Loucy (cell line): ENCODE results near the gene GNG13.

Experiments
- H2AFZ ChIP-seq: fragments of 200-600 bp; sonication (generic); 2 replicates; pipeline ENCODE4 v1.6.0; 2016; ENCODE audit warnings: antibody characterized with exemption, mild to moderate bottlenecking, low read length, moderate library complexity
- H3F3A ChIP-seq: fragments of 200-600 bp; 2 replicates; pipeline ENCODE4 v1.6.0; 2016; ENCODE audit warnings: antibody characterized with exemption, low read depth, mild to moderate bottlenecking
- H3K27me3 ChIP-seq: fragments of 200-600 bp; sonication (generic); 2 replicates; pipeline ENCODE4 v1.6.1; 2014; ENCODE audit warnings: low read length, mild to moderate bottlenecking; ENCODE audit not compliant: insufficient read depth, poor library complexity, severe bottlenecking
- H3K36me3 ChIP-seq: fragments of 200-600 bp; sonication (generic); 2 replicates; pipeline ENCODE4 v1.6.1; 2016; ENCODE audit warnings: low read length; ENCODE audit not compliant: insufficient read depth
- H3K4me1 ChIP-seq: fragments of 200-600 bp; sonication (generic); 2 replicates; pipeline ENCODE4 v1.5.1; 2014; ENCODE audit warnings: low read length, mild to moderate bottlenecking; ENCODE audit not compliant: insufficient read depth, poor library complexity, severe bottlenecking
- H3K4me2 ChIP-seq: fragments of 200-600 bp; sonication (generic); 2 replicates; pipeline ENCODE4 v1.6.0; 2014; ENCODE audit warnings: antibody characterized with exemption, low read length, low read depth, mild to moderate bottlenecking; ENCODE audit not compliant: poor library complexity, severe bottlenecking
- H3K4me3 ChIP-seq: fragments of 200-600 bp; sonication (generic); 2 replicates; pipeline ENCODE4 v1.5.1; 2014; ENCODE audit warnings: low read length, mild to moderate bottlenecking, mixed read lengths; ENCODE audit not compliant: poor library complexity, severe bottlenecking
- H3K79me2 ChIP-seq: fragments of 200-600 bp; sonication (generic); 2 replicates; pipeline ENCODE4 v1.6.1; 2014; ENCODE audit warnings: low read length; ENCODE audit not compliant: insufficient read depth
- H3K9ac ChIP-seq: fragments of 200-600 bp; sonication (generic); 2 replicates; pipeline ENCODE4 v1.6.0; 2014; ENCODE audit warnings: mild to moderate bottlenecking, low read depth, low read length, moderate library complexity; ENCODE audit not compliant: poor library complexity, severe bottlenecking
- H3K9me2 ChIP-seq: fragments of 200-600 bp; sonication (generic); replicated peaks from 2 replicates; pipeline ENCODE4 v1.6.1; 2016; ENCODE audit warnings: low read depth, low read length, mixed read lengths
- H3K9me3 ChIP-seq: fragments of 200-600 bp; sonication (generic); 2 replicates; pipeline ENCODE4 v1.6.1; 2014; ENCODE audit warnings: mild to moderate bottlenecking, antibody characterized with exemption, low read length, low read depth; ENCODE audit not compliant: insufficient read depth
- H4K20me1 ChIP-seq: fragments of 200-600 bp; sonication (generic); 2 replicates; pipeline ENCODE4 v1.6.0; 2014; ENCODE audit warnings: antibody characterized with exemption, low read length, mild to moderate bottlenecking; ENCODE audit not compliant: insufficient read depth, poor library complexity, severe bottlenecking
- CTCF ChIP-seq: fragments of 200-600 bp; sonication (generic); conservative IDR thresholded peaks from 2 replicates; pipeline ENCODE4 v1.5.1; 2014; ENCODE audit warnings: mild to moderate bottlenecking, antibody characterized with exemption, low read length
- EZH2phosphoT487 ChIP-seq: fragments of 200-600 bp; IDR thresholded peaks from 2 replicates; pipeline ENCODE4 v1.6.1; 2018; ENCODE audit warnings: antibody characterized with exemption, mild to moderate bottlenecking, moderate library complexity, borderline replicate concordance

The GNG13 gene

GRCh38 chr16:795580-796229 is 4.8 kb downstream of the GNG13 start:
- H3K36me3 ChIP-seq, result no peaks in the 10 kb centered on the region
- no peaks in the 10 kb centered on the region for H4K20me1 ChIP-seq

GRCh38 chr16:794853-795466 is 5.6 kb downstream of the GNG13 start:
- Histone ChIP-seq H3K79me2 (no peaks in the 10 kb centered on the region; the same call in 1 of the 2 replicates), H3K9me2 (no peaks in the 10 kb centered on the region), H3K4me1 (no peaks in the 10 kb centered on the region), H3F3A (no peaks in the 10 kb centered on the region), H3K4me2 (no peak overlapping the region), H4K20me1 (no peaks in the 10 kb centered on the region), H3K36me3 (no peaks in the 10 kb centered on the region), H3K9ac (no peak overlapping the region), H3K4me3 (no peak overlapping the region), H3K9me3 (no peaks in the 10 kb centered on the region), H2AFZ (no peak overlapping the region), H3K27me3 (no peaks in the 10 kb centered on the region)
- no peak for TF ChIP-seq CTCF
- TF ChIP-seq EZH2phosphoT487, result no peak

More at GRCh38 chr16:795580-796229, 4.8 kb downstream of the GNG13 start:
- H3K9me2 ChIP-seq, result no peaks in the 10 kb centered on the region
- no peak overlapping the region for H3K4me3 ChIP-seq
- no peak overlapping the region for H2AFZ ChIP-seq
- no peaks in the 10 kb centered on the region for H3F3A ChIP-seq
- no peaks in the 10 kb centered on the region for H3K79me2 ChIP-seq
- no peaks in the 10 kb centered on the region for H3K4me1 ChIP-seq
- no peak overlapping the region for H3K9ac ChIP-seq
- TF ChIP-seq CTCF (no peak), EZH2phosphoT487 (no peak)
- no peak overlapping the region for H3K4me2 ChIP-seq
- H3K9me3 ChIP-seq, result no peaks in the 10 kb centered on the region
- no peaks in the 10 kb centered on the region for H3K27me3 ChIP-seq

- Histone ChIP-seq H3F3A (no peaks in the 10 kb centered on the region), H4K20me1 (no peaks in the 10 kb centered on the region), H3K9ac (no peak overlapping the region), H3K79me2 (peaks cover 7% of the 10 kb centered on the region; the same call in 1 of the 2 replicates), H3K4me1 (no peaks in the 10 kb centered on the region), H3K4me2 (no peak overlapping the region), H3K9me2 (no peaks in the 10 kb centered on the region), H2AFZ (no peak overlapping the region), H3K36me3 (no peaks in the 10 kb centered on the region), H3K4me3 (no peak overlapping the region), H3K9me3 (no peaks in the 10 kb centered on the region), H3K27me3 (no peaks in the 10 kb centered on the region)
- no peak for TF ChIP-seq EZH2phosphoT487
- no peak for TF ChIP-seq CTCF
Observed at GRCh38 chr16:794091-794822, 6.3 kb downstream of the GNG13 start.
